GM19239 (cell line): Measurements from ENCODE around the gene LAMA2.
A peak's percentile ranks its signal among the peaks of the same experiment; 100 is the strongest.

Experiments used
- DNase-seq: peaks from one replicate; pipeline ENCODE4 v3.0.0; 2011; ENCODE audit warnings: low spot score; ENCODE audit not compliant: insufficient read length
- FAIRE-seq: peaks from 2 replicates; lab custom pipeline; 2011; peaks lifted over from hg19 to GRCh38; lab: Jason Lieb, UNC

Gene LAMA2

DNA sequence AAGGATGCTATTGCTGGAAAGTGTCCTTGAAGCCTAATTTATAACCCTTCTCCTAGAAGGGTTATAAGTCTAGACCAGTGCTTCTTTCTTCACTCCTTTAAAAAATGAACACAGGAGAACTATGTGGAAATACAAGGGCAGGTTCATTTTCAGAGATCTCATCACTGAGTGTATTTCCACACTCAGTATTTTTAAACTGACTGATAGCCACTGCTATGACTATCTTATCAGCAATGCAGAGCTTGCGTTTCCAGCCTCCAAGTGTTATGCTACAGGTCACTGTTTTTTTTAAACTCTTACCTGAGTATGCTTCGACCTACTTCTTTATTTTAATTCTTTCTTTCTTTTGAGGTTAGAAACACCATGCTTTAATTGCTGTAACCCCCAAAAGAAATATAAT lies 508.0 kb downstream of the LAMA2 start:
- DNase-seq (no peak), FAIRE-seq (no peak)

DNA sequence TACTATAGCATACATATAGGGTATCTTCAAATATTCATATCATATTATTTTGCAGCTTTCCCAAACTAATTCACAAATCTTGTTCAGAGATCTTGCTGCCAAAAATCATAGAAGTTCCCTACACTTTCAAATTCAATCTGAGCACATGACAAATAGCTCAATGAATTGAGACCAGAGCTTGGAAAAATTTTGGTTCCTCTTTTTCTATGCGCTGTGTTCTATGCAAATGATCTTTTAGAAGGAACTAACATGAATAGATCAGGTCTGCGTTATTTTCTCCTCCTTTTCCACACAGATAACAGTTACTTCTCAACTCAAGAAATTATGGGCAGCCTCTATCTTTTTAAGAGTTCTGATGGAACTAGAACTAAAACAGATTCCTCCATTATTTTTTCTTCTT lies 510.7 kb downstream of the LAMA2 start:
- no peak for DNase-seq
- no peak for FAIRE-seq

DNA sequence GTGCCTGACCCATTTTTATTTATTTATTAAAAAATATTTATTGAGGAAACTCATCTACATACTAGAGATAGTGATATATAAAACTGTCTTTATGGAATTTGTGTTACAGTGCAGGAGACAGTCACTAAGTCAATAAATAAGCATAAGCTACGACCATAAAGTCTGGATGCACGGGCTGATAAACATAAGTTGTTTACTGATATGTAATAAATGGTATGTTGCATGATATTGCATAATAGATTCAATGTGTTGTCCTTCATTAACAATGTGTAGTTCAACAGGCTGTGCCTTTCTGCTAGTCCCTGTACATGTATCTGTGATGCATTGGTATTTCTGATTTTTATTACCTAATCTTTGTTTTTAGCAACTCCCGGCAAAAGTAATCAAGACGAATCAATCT lies 515.8 kb downstream of the LAMA2 start:
- no peak for DNase-seq
- no peak for FAIRE-seq

DNA sequence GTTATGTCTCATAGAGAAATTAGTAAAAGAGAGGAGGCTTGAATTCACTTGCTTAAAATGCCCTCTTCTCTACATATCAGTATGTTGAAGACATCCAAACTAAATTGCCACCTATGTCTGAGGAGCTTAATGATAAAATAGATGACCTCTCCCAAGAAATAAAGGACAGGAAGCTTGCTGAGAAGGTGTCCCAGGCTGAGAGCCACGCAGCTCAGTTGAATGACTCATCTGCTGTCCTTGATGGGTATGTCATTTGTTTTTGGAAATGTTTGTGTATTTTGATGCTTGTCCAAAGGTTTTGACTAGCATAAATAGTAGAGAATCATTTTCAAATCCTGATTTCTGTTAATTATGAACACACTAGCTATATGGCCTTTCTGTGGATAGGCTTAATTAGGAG lies 519.3 kb downstream of the LAMA2 start:
- FAIRE-seq (no peak), DNase-seq (no peak)

DNA sequence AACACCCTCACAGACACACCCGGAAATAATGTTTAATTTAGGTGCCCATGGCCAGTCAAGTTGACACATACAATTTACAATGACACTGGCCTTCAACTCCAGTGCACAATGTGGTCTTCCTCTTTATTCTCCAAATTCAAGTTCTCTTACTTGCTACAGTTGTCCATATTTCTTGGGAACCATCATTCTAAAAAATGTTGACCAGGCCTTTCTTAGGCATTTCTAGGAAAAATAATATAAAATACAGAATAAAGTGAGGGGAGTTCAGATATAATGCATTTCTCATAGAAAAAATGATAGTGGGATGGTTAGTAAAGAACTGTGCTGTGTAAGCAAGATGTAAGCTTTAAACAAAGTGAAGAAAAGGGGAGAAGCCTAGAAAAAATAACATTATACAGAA lies 528.2 kb downstream of the LAMA2 start:
- no peak for DNase-seq
- no peak for FAIRE-seq

DNA sequence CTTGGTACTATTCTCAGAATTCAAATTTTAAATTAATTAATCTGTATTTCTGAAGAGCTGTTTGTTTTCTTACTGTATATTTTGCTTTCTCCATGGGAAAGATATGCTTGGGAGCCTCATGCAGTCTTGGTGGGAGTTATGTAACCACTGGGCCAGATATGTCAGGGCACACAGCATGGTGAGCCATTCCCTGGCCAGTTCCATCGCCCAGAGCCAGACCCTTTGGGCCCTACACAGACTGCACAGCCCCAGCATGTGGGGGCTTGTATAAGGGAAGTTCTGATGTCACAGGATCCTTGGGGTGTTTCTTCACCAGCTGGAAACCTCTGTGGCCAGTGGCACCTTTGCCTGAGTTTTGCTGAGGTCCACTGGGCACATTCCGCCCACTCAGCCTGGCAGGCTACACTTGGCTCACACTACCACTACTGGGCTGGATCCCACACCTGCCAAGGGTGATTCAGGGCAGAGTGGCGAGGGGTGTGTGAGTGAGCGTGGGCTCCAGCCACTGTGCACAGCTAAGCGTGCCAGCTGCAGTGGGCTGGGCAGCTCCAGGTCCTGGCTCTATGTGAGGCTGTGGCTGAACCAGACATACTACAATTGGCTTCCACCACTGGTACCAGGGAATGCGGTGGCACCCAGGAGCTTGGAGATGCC lies 533.5 kb downstream of the LAMA2 start:
- no peak for FAIRE-seq
- no peak for DNase-seq

DNA sequence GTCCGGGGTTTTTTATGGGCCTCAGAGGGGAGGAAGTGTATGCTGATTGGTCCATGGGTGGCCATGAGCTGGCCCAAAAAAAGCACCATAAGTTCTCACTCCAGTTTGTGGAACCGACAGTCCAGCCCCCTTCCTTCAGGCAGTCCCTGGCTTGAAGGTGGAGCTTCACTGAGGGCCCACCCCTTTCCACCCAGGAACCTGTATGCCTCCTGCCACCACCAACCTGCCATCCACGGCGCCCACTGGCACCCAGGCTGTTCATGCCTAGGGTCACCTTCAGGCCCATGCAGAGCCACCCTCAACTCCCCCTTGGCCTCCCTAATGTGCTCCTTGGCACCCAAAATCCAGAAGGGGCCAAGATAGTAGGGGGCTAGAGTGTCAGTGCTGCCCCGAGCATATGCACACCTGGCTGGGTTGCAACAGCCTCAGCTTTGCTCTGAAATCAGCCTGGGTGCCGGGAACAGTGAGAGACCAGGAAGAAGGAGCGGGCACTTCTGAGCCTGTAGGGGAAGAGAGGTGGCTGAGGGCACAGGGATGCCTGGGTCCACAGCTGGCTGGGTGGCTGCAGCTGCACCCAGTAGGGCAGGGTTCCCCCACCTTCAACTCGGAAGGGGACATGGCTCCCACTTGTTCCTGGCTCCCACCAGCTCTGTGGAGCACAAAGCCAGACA lies 534.6 kb downstream of the LAMA2 start:
- no peak for DNase-seq
- no peak for FAIRE-seq

DNA sequence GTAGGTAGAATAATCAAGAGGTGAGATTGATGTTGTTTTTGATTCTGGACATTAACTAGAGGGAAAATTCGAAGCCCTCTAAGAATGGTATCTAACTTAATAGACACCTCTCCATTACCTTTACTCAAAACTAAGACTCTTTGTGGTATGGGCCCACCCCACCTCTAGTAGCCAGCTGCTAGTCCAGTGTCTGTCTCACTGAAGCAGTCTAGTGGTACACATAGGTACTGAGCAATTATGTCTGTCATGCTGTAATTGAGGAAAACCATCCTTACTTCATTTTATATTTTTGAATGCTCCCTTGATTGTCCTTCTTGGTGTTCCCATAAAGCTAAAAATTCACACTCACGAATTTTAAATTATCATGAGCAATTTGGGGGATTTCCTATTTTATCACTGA lies 536.4 kb downstream of the LAMA2 start:
- no peak for DNase-seq
- FAIRE-seq, result peak; percentile 33

DNA sequence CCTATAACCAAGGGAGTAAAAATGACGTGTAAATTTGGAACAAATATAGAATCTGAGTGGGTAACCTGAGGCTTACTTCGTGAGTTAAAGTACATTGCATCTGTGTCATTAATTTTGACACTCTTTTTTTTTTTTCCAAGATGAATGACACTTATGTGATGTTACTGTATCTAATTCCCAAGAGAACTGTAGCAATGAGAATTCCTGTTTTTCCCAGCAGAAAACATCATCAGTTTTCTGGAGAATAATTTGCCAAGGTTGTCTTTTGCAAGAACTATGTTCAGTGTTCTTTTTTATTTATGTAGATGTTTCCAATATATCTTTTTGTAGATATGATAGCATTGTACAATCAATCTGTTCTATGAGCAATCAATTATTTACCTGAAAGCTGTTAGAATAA lies 543.4 kb downstream of the LAMA2 start:
- no peak for FAIRE-seq
- no peak for DNase-seq

DNA sequence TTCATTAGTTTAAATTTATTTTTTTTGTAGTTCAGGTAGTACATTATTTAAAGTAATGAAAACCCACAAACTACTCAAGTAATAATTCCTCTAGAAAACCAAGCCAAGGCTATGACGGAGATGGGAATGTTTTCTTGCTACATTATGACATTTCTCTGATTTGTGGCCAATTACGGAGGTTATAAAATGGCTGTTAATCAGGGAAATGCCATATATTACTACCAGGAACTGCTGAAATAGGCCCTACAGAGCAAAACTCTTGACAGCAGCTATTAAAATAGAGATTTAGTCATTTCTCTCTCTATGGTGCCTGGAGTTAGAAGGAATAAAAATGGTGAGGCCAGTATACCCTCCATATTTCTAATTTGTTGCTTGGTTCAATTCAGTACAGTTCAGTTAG lies 547.0 kb downstream of the LAMA2 start:
- FAIRE-seq (no peak), DNase-seq (no peak)

DNA sequence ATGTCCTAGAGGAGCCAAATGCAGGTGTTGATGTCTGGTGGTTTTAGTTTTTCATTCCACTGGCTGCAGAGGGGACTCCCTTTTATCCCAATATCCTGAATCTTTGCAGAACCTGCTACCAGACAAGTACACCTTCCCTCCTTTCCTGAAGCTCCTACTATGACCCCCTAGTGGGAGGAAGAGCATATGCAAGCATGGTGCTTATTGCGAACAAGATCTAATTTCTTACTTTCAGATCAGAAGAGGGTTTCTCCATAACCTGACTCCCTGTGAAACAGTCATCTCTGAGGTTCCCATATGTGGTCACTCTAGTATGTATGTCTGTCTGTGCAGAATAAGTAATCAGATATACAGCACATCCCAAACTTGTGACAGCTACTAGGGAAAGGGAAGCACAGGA lies 549.8 kb downstream of the LAMA2 start:
- FAIRE-seq, result no peak
- no peak for DNase-seq

DNA sequence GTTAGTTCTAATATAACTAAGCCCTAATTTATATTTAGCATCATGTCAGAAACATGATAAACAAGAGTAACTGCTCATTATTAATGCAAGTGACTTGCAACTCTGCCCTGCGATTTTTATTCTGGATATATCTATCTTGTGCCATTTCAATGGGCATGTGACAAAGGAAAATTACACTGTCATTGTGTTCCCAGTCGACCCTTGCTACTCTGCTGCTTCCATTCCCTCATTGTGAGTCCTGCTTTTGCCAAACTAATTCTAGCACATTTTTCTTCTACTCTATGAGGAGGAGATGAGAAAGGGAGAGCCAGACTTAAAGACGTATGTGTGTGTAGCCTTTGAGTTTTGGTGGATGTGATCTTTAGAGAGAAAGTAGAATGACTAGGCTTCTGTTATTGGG lies 551.2 kb downstream of the LAMA2 start:
- no peak for FAIRE-seq

DNA sequence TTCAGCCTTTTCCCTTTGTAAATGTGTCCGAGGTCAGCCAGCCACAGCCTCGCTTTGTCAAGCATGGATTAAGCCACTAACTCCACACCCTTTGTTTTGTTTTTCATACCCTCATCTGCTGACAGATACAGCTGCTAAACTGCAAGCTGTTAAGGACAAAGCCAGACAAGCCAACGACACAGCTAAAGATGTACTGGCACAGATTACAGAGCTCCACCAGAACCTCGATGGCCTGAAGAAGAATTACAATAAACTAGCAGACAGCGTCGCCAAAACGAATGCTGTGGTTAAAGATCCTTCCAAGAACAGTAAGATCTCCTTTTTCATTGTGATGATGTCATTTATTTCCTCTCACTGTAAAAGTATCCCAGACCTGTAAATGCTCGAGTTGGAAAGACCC lies 557.8 kb downstream of the LAMA2 start:
- FAIRE-seq (no peak), DNase-seq (no peak)

More for the DNA sequence above, 551.2 kb downstream of the LAMA2 start:
- DNase-seq, result no peak

DNA sequence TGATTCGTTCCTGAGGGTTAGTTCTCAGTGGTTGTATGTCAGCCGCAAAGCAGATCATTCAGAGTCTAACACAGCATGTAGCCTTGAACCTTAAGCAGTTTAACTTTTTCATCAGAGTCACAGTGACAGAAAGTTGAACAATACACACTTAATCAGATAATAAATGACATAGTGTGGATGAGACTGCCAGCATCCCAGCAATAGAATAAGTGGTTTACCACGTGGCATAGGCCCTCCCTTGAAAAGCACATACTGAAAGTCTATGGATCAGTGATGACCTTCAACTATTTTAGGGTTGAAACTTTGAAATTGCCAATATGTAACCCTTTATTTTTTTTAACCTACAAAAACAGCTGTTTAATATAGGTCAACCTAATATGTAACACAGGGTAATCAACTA lies 561.7 kb downstream of the LAMA2 start:
- FAIRE-seq (no peak), DNase-seq (no peak)

DNA sequence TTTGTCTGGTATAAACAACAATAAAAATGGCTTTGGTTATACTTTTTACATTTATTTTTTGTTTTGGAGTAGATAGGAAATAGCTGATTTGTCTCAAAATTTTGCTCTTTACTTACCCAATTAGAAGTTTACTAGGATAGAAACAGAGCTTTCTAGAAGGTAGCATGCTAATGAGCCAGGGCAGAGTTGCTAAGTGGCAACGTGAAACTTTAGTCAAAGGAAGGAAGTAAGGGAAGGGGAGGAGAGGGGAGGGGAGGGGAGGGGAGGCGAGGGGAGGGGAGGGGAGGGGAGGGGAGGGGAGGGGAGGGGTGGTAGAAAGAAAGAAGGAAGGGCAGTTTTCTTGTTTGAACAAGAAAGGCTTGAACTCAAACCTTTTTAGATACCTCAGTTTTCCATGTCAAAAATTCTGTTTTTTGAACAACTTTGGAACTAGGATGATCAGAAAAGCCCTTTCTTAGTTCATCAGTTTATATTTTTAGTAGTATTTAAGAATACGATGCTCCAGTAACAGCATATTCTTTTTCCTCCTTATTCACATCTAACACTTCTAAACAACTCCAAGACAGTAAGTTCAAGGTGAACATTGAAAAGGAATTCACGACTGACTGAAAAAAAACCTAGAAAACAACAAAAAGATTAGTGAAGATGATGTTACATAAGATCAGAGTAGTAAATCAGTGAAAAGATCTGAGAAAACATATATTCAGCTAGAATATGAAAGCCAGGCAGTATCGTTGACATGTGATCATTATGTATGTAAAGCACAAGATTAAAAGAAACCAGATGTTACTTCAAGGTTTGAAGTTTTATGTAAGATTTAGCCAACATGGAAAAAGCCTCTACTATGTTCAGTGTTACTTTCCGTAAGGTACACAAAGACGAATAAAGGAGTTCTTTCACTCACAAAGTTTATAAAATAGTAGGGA lies 563.6 kb downstream of the LAMA2 start:
- FAIRE-seq (no peak), DNase-seq (no peak)

DNA sequence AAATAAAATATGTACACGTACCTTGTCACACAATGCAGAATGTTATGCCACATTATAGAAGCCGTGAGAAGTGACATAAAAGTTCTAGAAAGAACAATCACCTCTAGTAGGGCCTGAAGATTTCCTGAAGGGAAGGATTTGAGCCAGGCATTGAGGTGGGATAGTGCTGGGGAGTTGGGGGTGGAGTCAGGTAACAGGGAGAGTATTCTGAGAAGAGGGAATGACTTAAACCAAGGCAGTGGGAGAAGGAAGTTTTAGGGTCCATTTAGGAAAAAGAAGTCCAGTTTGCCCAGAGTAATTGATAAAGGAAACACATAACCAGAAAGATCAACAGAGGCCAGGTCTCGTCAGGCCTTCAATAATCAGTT lies 564.2 kb downstream of the LAMA2 start:
- DNase-seq (no peak), FAIRE-seq (no peak)

DNA sequence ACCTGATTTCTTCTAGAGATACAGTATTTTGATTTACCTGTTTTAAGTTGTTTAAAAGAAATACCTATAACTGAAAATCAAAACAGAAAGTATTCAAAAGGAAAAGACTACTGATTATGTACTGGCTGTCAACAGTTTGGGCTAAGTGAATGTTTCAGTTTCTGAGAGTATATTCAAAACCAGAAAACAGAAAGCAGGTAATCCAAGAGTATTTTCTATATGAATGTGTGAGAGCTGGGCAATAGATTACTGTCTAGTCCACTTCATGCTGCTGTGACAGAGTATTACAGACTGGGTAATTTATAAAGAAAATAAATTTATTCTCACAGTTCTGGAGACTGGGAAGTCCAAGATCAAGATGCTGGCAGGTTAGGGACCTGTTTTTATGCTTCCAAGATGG lies 566.0 kb downstream of the LAMA2 start:
- FAIRE-seq, result peak; percentile 88

DNA sequence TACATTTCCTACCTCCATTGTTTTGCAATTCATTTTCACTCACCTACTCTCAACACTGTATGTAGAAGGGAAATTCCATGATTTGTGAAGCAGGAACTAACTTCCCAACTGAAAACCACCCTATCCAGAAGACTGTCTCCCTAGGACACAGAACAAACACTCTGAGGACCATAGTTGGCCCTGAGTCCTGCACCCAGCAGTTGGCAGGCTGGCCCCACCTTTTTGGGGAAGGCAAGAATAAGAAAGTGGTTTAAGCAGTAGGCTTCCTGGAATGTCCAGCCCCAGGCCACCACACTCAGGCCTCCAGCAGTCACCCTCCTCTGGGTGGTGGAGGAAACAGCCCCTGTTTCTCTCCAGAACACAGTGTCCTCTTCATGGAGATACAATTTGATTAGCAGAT lies 568.2 kb downstream of the LAMA2 start:
- no peak for DNase-seq
- FAIRE-seq, result no peak

More for the DNA sequence above, 566.0 kb downstream of the LAMA2 start:
- DNase-seq, result peak; percentile 37

DNA sequence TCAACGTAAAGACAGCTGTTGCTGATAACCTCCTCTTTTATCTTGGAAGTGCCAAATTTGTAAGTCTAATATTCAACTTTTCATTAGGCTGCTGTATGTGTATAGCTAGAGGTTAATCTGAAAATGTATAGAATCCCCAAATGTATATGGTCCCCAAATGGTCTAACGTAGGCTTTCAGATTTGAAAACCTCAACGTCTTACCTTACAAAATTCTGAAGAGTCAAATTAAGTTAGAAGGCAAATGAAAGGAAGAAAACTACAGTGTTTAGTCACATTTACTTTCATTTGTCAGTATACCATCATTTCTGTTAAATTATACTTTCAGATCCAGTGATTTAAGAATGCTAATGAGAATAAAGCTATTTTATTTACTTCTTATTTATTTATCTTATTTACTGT lies 570.1 kb downstream of the LAMA2 start:
- DNase-seq (no peak), FAIRE-seq (no peak)

DNA sequence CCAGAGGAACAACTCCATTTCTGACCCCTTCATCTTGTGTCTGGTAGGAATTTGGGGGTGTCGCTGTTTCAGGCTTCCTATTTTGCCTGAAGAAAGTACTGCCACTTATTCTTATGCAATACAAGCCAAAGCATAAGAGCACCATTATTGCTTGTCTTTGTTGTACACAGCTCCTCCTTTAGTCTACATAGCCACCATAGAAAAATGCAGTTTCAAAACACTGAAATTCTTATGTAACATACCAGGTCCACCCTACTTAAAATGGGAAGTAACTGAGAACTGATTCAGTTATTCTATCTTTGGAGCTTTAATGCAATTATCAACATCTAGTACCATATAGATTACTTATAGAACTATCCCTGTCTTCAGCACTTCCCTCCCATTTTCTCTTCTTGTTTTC lies 571.5 kb downstream of the LAMA2 start:
- no peak for DNase-seq
- no peak for FAIRE-seq

DNA sequence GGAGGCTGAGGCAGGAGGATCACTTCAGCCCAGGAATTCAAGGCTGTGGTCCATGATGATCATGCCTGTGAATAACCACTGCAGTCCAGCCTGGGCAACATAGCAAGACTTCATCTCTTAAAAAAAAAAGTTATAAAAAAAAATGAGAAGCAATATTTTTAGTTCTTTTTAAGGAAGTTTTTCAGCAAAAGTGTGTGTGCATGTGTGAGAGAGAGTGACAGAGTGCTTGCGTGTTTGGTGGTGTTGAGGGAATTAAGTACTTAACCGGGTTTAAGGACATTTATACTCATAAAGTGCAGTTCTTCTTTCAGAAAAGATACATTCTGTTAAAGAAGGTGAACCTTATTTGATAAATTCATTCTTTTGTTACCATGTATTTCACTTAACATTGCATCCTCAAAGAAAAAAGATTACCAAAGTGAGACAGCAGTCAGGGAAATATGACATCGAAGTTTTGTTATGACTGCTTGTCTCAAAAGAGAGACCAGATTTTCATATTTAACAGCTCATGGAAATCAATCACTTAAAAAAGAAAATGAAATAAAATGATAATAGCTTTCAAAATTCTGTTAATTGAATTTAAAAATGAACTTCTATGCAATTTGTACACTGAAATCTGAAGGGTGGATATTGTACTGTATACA lies 572.3 kb downstream of the LAMA2 start:
- no peak for FAIRE-seq
- DNase-seq, result no peak
